HL-60 (cell line): ENCODE measurements around the gene PARP15.

Source experiments
- CTCF ChIP-seq: IDR thresholded peaks from one replicate; pipeline ENCODE4 v1.5.1; 2011; ENCODE audit warnings: low read length, control low read depth, inconsistent platforms; ENCODE audit not compliant: insufficient read depth
- POLR2AphosphoS5 ChIP-seq: IDR thresholded peaks from 2 replicates; pipeline ENCODE4 v1.6.1; 2012; ENCODE audit warnings: low read depth

GRCh38 chr3:122586098-122586497 is 8.6 kb downstream of the PARP15 start:
- TF ChIP-seq CTCF (no peak), POLR2AphosphoS5 (no peak)
